ENCODE data around the gene NAA80.

- TF ChIP-seq CTCF (conservative IDR thresholded peaks at IDR 0.05; ENCODE audit: low read depth, low read length) (no peak), EZH2 (IDR thresholded peaks at IDR 0.05; ENCODE audit: low read length, unreplicated experiment) (no peak)
Observed at GRCh38 chr3:50250514-50250913, 48.7 kb downstream of the NAA80 start.

All from PC-3 (cell line).